Loucy (cell line): ENCODE results near the gene CHST12.

Experiments
- H2AFZ ChIP-seq: fragments of 200-600 bp; sonication (generic); 2 replicates; pipeline ENCODE4 v1.6.0; 2016; ENCODE audit warnings: antibody characterized with exemption, mild to moderate bottlenecking, low read length, moderate library complexity
- H3F3A ChIP-seq: fragments of 200-600 bp; 2 replicates; pipeline ENCODE4 v1.6.0; 2016; ENCODE audit warnings: antibody characterized with exemption, low read depth, mild to moderate bottlenecking
- H3K27me3 ChIP-seq: fragments of 200-600 bp; sonication (generic); 2 replicates; pipeline ENCODE4 v1.6.1; 2014; ENCODE audit warnings: low read length, mild to moderate bottlenecking; ENCODE audit not compliant: insufficient read depth, poor library complexity, severe bottlenecking
- H3K36me3 ChIP-seq: fragments of 200-600 bp; sonication (generic); 2 replicates; pipeline ENCODE4 v1.6.1; 2016; ENCODE audit warnings: low read length; ENCODE audit not compliant: insufficient read depth
- H3K4me1 ChIP-seq: fragments of 200-600 bp; sonication (generic); 2 replicates; pipeline ENCODE4 v1.5.1; 2014; ENCODE audit warnings: low read length, mild to moderate bottlenecking; ENCODE audit not compliant: insufficient read depth, poor library complexity, severe bottlenecking
- H3K4me2 ChIP-seq: fragments of 200-600 bp; sonication (generic); 2 replicates; pipeline ENCODE4 v1.6.0; 2014; ENCODE audit warnings: antibody characterized with exemption, low read length, low read depth, mild to moderate bottlenecking; ENCODE audit not compliant: poor library complexity, severe bottlenecking
- H3K4me3 ChIP-seq: fragments of 200-600 bp; sonication (generic); 2 replicates; pipeline ENCODE4 v1.5.1; 2014; ENCODE audit warnings: low read length, mild to moderate bottlenecking, mixed read lengths; ENCODE audit not compliant: poor library complexity, severe bottlenecking
- H3K79me2 ChIP-seq: fragments of 200-600 bp; sonication (generic); 2 replicates; pipeline ENCODE4 v1.6.1; 2014; ENCODE audit warnings: low read length; ENCODE audit not compliant: insufficient read depth
- H3K9ac ChIP-seq: fragments of 200-600 bp; sonication (generic); 2 replicates; pipeline ENCODE4 v1.6.0; 2014; ENCODE audit warnings: mild to moderate bottlenecking, low read depth, low read length, moderate library complexity; ENCODE audit not compliant: poor library complexity, severe bottlenecking
- H3K9me2 ChIP-seq: fragments of 200-600 bp; sonication (generic); replicated peaks from 2 replicates; pipeline ENCODE4 v1.6.1; 2016; ENCODE audit warnings: low read depth, low read length, mixed read lengths
- H3K9me3 ChIP-seq: fragments of 200-600 bp; sonication (generic); 2 replicates; pipeline ENCODE4 v1.6.1; 2014; ENCODE audit warnings: mild to moderate bottlenecking, antibody characterized with exemption, low read length, low read depth; ENCODE audit not compliant: insufficient read depth
- H4K20me1 ChIP-seq: fragments of 200-600 bp; sonication (generic); 2 replicates; pipeline ENCODE4 v1.6.0; 2014; ENCODE audit warnings: antibody characterized with exemption, low read length, mild to moderate bottlenecking; ENCODE audit not compliant: insufficient read depth, poor library complexity, severe bottlenecking
- CTCF ChIP-seq: fragments of 200-600 bp; sonication (generic); conservative IDR thresholded peaks from 2 replicates; pipeline ENCODE4 v1.5.1; 2014; ENCODE audit warnings: mild to moderate bottlenecking, antibody characterized with exemption, low read length
- EZH2phosphoT487 ChIP-seq: fragments of 200-600 bp; IDR thresholded peaks from 2 replicates; pipeline ENCODE4 v1.6.1; 2018; ENCODE audit warnings: antibody characterized with exemption, mild to moderate bottlenecking, moderate library complexity, borderline replicate concordance

The CHST12 gene

GRCh38 chr7:2433713-2434550, 30.5 kb downstream of the CHST12 start:
- H3K27me3 ChIP-seq = no peaks in the 10 kb centered on the region
- TF ChIP-seq CTCF (no peak), EZH2phosphoT487 (no peak)
- no peak overlapping the region for H3K9ac ChIP-seq
- no peak overlapping the region for H3K4me2 ChIP-seq
- no peak overlapping the region for H3K4me3 ChIP-seq
- H3K36me3 ChIP-seq = peaks cover 71% of the 10 kb centered on the region; the same call in 1 of the 2 replicates
- H2AFZ ChIP-seq = no peak overlapping the region
- H3K4me1 ChIP-seq = peaks cover 5% of the 10 kb centered on the region
- H3K9me2 ChIP-seq = no peaks in the 10 kb centered on the region
- H4K20me1 ChIP-seq = peaks cover 83% of the 10 kb centered on the region
- H3F3A ChIP-seq = no peaks in the 10 kb centered on the region
- peaks cover 92% of the 10 kb centered on the region for H3K79me2 ChIP-seq
- H3K9me3 ChIP-seq = peaks cover 5% of the 10 kb centered on the region; the same call in 1 of the 2 replicates

- Histone ChIP-seq H3K36me3 (peaks cover 79% of the 10 kb centered on the region; the same call in 1 of the 2 replicates), H3K9me3 (peaks cover 5% of the 10 kb centered on the region; the same call in 1 of the 2 replicates), H4K20me1 (peaks cover 77% of the 10 kb centered on the region), H3K79me2 (peaks cover 87% of the 10 kb centered on the region), H2AFZ (no peak overlapping the region), H3K4me1 (peaks cover 5% of the 10 kb centered on the region), H3K4me3 (no peak overlapping the region), H3K4me2 (no peak overlapping the region), H3K27me3 (no peaks in the 10 kb centered on the region), H3K9ac (no peak overlapping the region), H3K9me2 (no peaks in the 10 kb centered on the region), H3F3A (no peaks in the 10 kb centered on the region)
- TF ChIP-seq CTCF (no peak), EZH2phosphoT487 (no peak)
Measured at GRCh38 chr7:2435146-2435545, 31.7 kb downstream of the CHST12 start.

GRCh38 chr7:2436341-2437104, 33.1 kb downstream of the CHST12 start:
- H3K9ac ChIP-seq = no peak overlapping the region
- peaks cover 86% of the 10 kb centered on the region for H3K79me2 ChIP-seq
- H3K9me3 ChIP-seq = no peaks in the 10 kb centered on the region
- H4K20me1 ChIP-seq = peaks cover 77% of the 10 kb centered on the region
- H3K36me3 ChIP-seq = peaks cover 81% of the 10 kb centered on the region; the same call in 1 of the 2 replicates
- H3F3A ChIP-seq = no peaks in the 10 kb centered on the region
- no peaks in the 10 kb centered on the region for H3K9me2 ChIP-seq
- no peak overlapping the region for H2AFZ ChIP-seq
- TF ChIP-seq CTCF = no peak
- TF ChIP-seq EZH2phosphoT487 = no peak
- peaks cover 2% of the 10 kb centered on the region for H3K4me1 ChIP-seq
- H3K4me2 ChIP-seq = no peak overlapping the region
- H3K27me3 ChIP-seq = no peaks in the 10 kb centered on the region
- H3K4me3 ChIP-seq = no peak overlapping the region
